UCSD-AML1 (cell line): ENCODE data around the gene AKAP9.
"Not testable (repeated sequence)": the region's sequence is repeated elsewhere in the genome, so short reads cannot be mapped to it uniquely, and the experiment has no call there.

Experiments
- DNase-seq: peaks from one replicate; lab custom pipeline; 2025; ENCODE audit not compliant: unreplicated experiment; lab: John Stamatoyannopoulos, UW

AKAP9 gene

DNA sequence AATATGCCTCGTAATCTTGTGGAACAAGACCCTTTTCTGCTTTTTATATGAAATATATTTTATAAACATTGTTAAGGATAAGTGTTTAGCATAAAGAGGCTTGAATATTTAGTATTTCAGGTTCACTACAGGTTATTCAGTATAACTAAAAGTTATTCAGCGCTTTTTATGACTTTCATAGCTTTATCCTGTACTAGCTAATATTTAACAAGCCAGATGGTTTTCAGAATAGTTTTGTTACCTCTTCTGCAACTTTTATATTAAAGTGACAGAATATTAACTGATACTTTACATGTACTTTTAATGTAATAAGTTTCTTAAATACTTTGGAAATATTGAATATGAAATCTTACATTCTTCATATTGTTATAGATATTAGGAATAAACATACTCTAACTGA, 118.2 kb downstream of the AKAP9 start:
- DNase-seq, result no peak

- DNase-seq, result no peak
These were observed 120.5 kb downstream of the AKAP9 start for GRCh38 chr7:92061154-92061553.

DNA sequence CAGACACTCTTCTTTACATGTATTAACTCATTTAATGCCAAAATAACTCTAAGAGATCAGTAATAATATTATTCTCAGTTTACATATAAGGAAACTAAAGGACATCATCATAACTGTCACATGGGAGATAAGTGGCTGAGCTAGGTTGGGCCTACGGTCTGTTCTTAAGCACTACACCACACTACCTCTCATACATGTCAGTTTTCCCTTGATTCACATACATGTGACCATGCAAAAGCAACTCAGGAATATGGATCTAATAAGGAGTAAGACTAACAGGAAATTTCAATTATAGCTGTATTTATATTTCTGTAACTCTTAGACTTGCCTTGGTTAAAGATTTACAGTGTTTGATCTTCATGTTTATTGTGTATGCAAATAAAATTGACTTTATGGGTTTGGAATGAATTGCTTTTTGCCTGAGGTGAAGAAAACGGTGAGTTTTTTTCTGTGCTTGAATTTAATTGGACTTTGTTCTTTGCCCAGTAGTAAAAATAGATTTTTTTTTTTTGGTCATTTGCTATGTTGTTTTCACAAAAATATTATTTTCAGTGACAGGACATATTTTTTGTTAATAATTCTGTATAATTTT, 123.9 kb downstream of the AKAP9 start:
- DNase-seq, result no peak

GRCh38 chr7:92071032-92071431, 130.4 kb downstream of the AKAP9 start:
- no peak for DNase-seq

- no peak for DNase-seq
These were observed 131.5 kb downstream of the AKAP9 start for GRCh38 chr7:92072121-92072520.

GRCh38 chr7:92072708-92073107, 132.0 kb downstream of the AKAP9 start:
- DNase-seq, result no peak

GRCh38 chr7:92075455-92076158, 134.9 kb downstream of the AKAP9 start:
- no peak for DNase-seq

DNA sequence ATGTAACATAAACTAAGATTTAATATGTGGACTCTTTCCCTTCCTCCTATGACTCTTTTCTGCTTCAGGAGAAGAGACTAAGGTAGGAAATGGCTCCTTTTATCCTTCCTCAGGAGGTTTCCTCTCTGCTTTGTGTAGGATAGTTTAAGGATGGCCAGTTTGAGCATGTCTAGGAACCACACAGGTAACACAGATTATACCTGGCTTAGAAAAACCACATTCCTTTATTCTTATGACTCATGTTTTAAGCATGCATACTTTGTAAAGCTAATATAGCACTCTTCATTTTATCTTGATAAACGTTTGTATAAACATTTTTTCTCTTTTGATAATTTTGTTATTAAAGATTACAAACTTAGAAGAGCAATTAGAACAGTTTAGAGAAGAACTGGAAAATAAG, 135.8 kb downstream of the AKAP9 start:
- no peak for DNase-seq

GRCh38 chr7:92083922-92084321, 143.3 kb downstream of the AKAP9 start:
- DNase-seq, result not testable (repeated sequence)

- no peak for DNase-seq
These were observed 147.6 kb downstream of the AKAP9 start for GRCh38 chr7:92088266-92088665.

- no peak for DNase-seq
These were observed 151.5 kb downstream of the AKAP9 start for GRCh38 chr7:92092210-92092609.

DNA sequence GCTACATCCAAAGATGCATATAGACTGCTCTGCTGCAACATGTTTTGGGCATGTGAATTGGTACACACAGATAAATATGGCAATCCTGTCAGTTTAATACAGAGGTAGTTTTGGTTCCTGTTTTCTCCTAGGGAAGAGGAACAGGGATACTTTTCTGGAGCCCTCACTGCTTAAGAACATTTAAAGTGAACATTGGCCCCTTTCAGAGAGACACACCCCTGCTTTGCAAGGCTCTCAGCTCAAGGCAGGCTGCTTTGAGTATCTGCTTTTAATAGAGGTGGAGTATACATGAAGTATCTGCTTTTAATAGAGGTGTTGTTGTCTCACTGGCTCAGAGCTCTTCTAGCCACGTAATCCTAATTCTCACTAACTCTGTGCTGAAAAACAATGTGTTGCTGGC, 154.7 kb downstream of the AKAP9 start:
- no peak for DNase-seq

GRCh38 chr7:92100534-92100933, 159.9 kb downstream of the AKAP9 start:
- DNase-seq, result no peak

- DNase-seq, result not testable (repeated sequence)
These were observed 162.2 kb downstream of the AKAP9 start for GRCh38 chr7:92102862-92103261.

DNA sequence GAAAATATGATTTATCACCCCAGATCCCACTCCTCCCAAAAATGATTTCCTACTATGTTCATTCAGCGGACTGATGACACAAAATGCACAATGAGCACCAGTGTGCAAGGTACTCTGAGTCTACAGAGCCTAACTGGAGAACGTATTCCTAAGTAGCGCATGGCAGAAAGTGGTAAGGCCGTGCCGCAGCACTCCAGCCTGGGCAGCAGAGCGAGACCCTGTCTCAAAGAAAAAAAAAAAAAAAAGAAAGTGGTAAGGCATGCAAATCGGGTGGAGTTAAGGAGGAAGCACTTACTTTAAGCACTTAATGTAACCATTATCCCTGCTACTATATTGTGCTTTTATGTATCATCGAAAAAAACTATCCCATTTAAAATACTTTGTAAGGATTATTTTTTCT, 168.2 kb downstream of the AKAP9 start:
- no peak for DNase-seq

- no peak for DNase-seq
These were observed 170.2 kb downstream of the AKAP9 start for GRCh38 chr7:92110857-92111256.

- DNase-seq, result no peak
These were observed 175.2 kb downstream of the AKAP9 start for GRCh38 chr7:92115821-92116220.

GRCh38 chr7:92116949-92117348, 176.3 kb downstream of the AKAP9 start:
- no peak for DNase-seq

DNA sequence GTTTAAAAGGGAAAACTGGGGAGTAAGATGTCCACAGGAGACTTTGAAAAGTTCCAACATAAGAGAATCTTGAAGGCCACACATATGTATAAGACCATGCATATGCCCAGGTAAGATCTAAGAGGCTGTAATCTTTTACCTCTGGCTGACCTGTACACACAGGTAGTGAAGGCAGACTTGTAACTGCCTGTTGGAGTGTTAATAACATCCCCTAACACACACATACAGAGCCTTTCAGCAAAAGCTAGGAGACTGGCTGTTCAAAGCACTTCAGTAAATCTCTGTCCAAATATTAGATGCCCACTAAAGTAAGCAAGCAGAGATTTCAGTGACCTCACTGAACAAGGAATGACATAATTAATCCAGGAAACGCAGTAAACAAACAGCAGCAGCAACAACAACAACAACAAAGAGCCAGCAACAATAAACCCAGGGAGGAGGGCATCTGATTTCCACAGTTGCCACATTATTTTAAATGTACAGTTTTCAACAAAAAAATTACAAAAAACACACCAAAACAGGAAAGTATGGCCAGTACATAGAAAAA, 178.6 kb downstream of the AKAP9 start:
- DNase-seq, result no peak

GRCh38 chr7:92121681-92122080, 181.0 kb downstream of the AKAP9 start:
- no peak for DNase-seq

- no peak for DNase-seq
These were observed 190.4 kb downstream of the AKAP9 start for GRCh38 chr7:92131093-92131492.

GRCh38 chr7:92131764-92132330, 191.2 kb downstream of the AKAP9 start:
- no peak for DNase-seq
